DOHH2 (cell line): ENCODE measurements around the gene G3BP2.

ENCODE experiments used
- EZH2phosphoT487 ChIP-seq: fragments of 200-600 bp; sonication (generic); IDR thresholded peaks from 2 replicates; pipeline ENCODE4 v1.6.1; 2017; ENCODE audit warnings: borderline replicate concordance, mild to moderate bottlenecking, antibody characterized with exemption, low read length, moderate library complexity, mixed read lengths
- TF ChIP-seq, protein P1 (sequence below): fragments of 200-600 bp; sonication (generic); IDR thresholded peaks from one replicate; pipeline ENCODE4 v1.5.1; 2014; ENCODE audit warnings: antibody characterized with exemption, mild to moderate bottlenecking, low read depth, low read length; ENCODE audit not compliant: poor library complexity, severe bottlenecking

GRCh38 chr4:75659512-75660031 is 13.6 kb downstream of the G3BP2 start:
- TF ChIP-seq EZH2phosphoT487 = no peak
- TF ChIP-seq, protein P1, sequence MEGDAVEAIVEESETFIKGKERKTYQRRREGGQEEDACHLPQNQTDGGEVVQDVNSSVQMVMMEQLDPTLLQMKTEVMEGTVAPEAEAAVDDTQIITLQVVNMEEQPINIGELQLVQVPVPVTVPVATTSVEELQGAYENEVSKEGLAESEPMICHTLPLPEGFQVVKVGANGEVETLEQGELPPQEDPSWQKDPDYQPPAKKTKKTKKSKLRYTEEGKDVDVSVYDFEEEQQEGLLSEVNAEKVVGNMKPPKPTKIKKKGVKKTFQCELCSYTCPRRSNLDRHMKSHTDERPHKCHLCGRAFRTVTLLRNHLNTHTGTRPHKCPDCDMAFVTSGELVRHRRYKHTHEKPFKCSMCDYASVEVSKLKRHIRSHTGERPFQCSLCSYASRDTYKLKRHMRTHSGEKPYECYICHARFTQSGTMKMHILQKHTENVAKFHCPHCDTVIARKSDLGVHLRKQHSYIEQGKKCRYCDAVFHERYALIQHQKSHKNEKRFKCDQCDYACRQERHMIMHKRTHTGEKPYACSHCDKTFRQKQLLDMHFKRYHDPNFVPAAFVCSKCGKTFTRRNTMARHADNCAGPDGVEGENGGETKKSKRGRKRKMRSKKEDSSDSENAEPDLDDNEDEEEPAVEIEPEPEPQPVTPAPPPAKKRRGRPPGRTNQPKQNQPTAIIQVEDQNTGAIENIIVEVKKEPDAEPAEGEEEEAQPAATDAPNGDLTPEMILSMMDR = no peak
